Gastrocnemius medialis (tissue), 4 donors: Measurements from ENCODE around the gene DUS4L. TPM values are rescaled to one million over a fixed set of nuclear protein-coding genes. Genes with fewer than 3 reads are reported as not detected.
"Not testable (repeated sequence)": the region's sequence is repeated elsewhere in the genome, so short reads cannot be mapped to it uniquely, and the experiment has no call there.

Experiments
- ATAC-seq, 2 donors: fragments of 150-250 bp; one replicate each; pipeline ENCODE4 v1.9.1; 2016
- DNase-seq, 2 donors: peaks; one replicate each; pipeline ENCODE4 v3.0.0-alpha.2; 2019
- H3K27ac ChIP-seq, 4 donors: fragments of 200-600 bp; sonication (generic); 1 replicate in 1 of 4; 2 replicates in 3 of 4; pipeline ENCODE4 v1.5.1; 2016 to 2018; ENCODE audit warnings: mild to moderate bottlenecking in 2 of 4, moderate library complexity in 1 of 4
- H3K27me3 ChIP-seq, 3 donors: fragments of 200-600 bp; sonication (generic) in 2 of 3; 1 replicate in 1 of 3; 2 replicates in 2 of 3; pipeline versions ENCODE4 v1.5.1 to v1.6.0; 2016 to 2019; ENCODE audit warnings: mild to moderate bottlenecking in 1 of 3, moderate library complexity in 1 of 3
- H3K36me3 ChIP-seq, 2 donors: fragments of 200-600 bp; sonication (generic) in 1 of 2; one replicate each; pipeline ENCODE4 v1.5.1; 2017 to 2018
- H3K4me1 ChIP-seq, 2 donors: fragments of 200-600 bp; sonication (generic) in 1 of 2; one replicate each; pipeline ENCODE4 v1.5.1; 2016 to 2017; ENCODE audit warnings: mild to moderate bottlenecking in 2 of 2
- H3K4me3 ChIP-seq, 4 donors: fragments of 200-600 bp; sonication (generic) in 3 of 4; 1 replicate in 1 of 4; 2 replicates in 3 of 4; pipeline ENCODE4 v1.5.1; 2016 to 2019; ENCODE audit warnings: mild to moderate bottlenecking in 2 of 4
- H3K9me3 ChIP-seq, 3 donors: fragments of 200-600 bp; sonication (generic) in 2 of 3; 1 replicate in 1 of 3; 2 replicates in 2 of 3; pipeline ENCODE4 v1.5.1; 2016 to 2019
- CTCF ChIP-seq, 5 experiments: fragments of 450-650 bp in 3 of 5; fragments of 200-600 bp in 2 of 5; sonication (generic) in 2 of 5; IDR thresholded peaks in 4 of 5; conservative IDR thresholded peaks in 1 of 5; 1 replicate in 4 of 5; 2 replicates in 1 of 5; pipeline ENCODE4 v1.5.1; 2016 to 2019; ENCODE audit warnings: antibody characterized with exemption in 5 of 5, mild to moderate bottlenecking in 3 of 5, moderate library complexity in 3 of 5
- POLR2A ChIP-seq, 2 donors: fragments of 450-650 bp; IDR thresholded peaks; one replicate each; pipeline ENCODE4 v1.6.1; 2017; ENCODE audit warnings: antibody characterized with exemption in 2 of 2, mild to moderate bottlenecking in 2 of 2, moderate library complexity in 2 of 2
- in situ Hi-C, 4 donors: fragments of 200-750 bp; cut with MboI; loops; one replicate each; pipeline versions ENCODE4 v1.15.0 to v1.8.0; 2017; ENCODE audit warnings: low sequenced_read_pairs in 4 of 4
- intact Hi-C: fragments of 100-400 bp; cut with DNase I; formaldehyde crosslinking; loops from one replicate; pipeline ENCODE4 v1.15.1; 2023; ENCODE audit warnings: low total_unique reads
- total RNA-seq, 4 donors: library from RNA; depleted of rRNA; stranded (reverse); fragments of >200 nt; gene quantifications; one replicate each; pipeline versions ENCODE4 v1.1.0 to v1.2.3, GENCODE V29; 2016

The DUS4L gene
- total RNA-seq, 4 donors from 2014 or later, result 3.1 to 5.8 (median 3.6) TPM

- ATAC-seq (no peak), DNase-seq (no peak)
- no peaks in the 10 kb centered on the region for H3K36me3 ChIP-seq
- H3K4me1 ChIP-seq, result peaks cover 6 to 12% of the 10 kb centered on the region in 2 donors
- TF ChIP-seq POLR2A (IDR thresholded peaks at IDR 0.05), result no peak
- no peak for TF ChIP-seq CTCF (IDR thresholded peaks at IDR 0.05 in 4 of 5, conservative IDR thresholded peaks at IDR 0.05 in 1 of 5)
- in situ Hi-C loops, result no loop called here
- H3K9me3 ChIP-seq, result no peaks in the 10 kb centered on the region
- no peaks in the 10 kb centered on the region for H3K27me3 ChIP-seq
- intact Hi-C loops, result no loop called here
- no peak overlapping the region for H3K4me3 ChIP-seq
- no peak overlapping the region for H3K27ac ChIP-seq
Measured at GRCh38 chr7:107534139-107534538, 29.6 kb upstream of the DUS4L start.

GRCh38 chr7:107537228-107537627 is 26.5 kb upstream of the DUS4L start:
- H3K4me3 ChIP-seq, H3K27ac ChIP-seq, ATAC-seq, H3K36me3 ChIP-seq, in situ Hi-C loops, H3K9me3 ChIP-seq, H3K27me3 ChIP-seq, intact Hi-C loops, DNase-seq: not testable (repeated sequence)
- H3K4me1 ChIP-seq, result peaks cover under 1 to 12% of the 10 kb centered on the region in 2 donors

DNA sequence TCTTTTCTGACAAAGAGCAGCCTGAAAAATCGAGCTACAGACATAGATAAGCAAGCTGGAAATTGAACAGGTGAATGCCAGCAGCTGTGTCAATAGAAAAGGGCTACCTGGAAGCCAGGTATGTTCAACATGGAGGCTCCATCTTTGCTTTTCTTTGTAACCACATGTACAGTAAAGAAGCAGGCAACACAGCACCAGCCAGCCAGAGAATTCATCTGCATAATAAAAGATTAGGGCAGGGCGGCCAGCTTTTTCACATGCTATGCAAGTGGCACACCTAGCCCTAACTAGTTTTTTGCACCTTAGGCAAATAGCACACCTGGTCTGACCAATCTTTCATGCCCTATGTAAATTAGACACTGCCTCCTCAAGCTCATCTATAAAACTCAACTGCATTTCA is 25.8 kb upstream of the DUS4L start:
- no peak overlapping the region for H3K27ac ChIP-seq
- peaks cover 0 to 12% of the 10 kb centered on the region in 2 donors for H3K4me1 ChIP-seq
- no peaks in the 10 kb centered on the region for H3K36me3 ChIP-seq
- in situ Hi-C loops (no loop called here), intact Hi-C loops (no loop called here)
- no peak for TF ChIP-seq POLR2A (IDR thresholded peaks at IDR 0.05)
- no peak for TF ChIP-seq CTCF (IDR thresholded peaks at IDR 0.05 in 4 of 5, conservative IDR thresholded peaks at IDR 0.05 in 1 of 5)
- H3K4me3 ChIP-seq, result no peak overlapping the region
- ATAC-seq (no peak), DNase-seq (no peak)
- no peaks in the 10 kb centered on the region for H3K9me3 ChIP-seq
- no peaks in the 10 kb centered on the region for H3K27me3 ChIP-seq

DNA sequence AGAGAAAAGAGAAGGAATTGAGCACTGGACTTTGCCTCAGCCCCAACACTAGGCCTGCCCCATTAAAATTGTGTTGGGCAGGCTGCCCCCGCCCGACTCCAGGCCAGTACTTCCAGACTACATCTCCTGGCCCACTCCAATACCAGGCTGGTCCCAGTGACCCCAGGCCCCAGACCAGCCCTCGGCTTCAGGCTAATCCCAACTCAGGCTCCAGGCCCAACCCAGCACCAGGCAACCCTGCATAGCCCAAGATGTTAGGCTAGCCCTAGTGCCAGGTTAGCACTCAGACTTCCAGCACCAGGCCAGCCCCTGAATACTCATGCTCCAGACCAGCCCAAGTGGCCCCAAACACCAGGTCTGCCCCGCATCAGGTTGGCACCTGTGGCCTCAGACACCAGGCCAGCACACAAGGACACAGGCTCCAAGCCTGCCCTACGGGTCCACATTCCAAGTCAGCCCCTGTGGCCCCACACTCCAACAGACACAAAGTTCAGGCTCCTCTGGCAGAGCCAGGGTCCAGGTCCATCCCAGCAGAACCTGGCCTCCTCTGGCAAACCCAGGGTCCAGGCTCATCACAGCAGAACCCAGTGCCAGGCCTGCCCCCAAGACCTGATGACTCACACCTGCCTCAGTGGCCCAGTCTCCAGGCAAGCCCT is 20.3 kb upstream of the DUS4L start:
- Histone ChIP-seq H3K27me3 (no peaks in the 10 kb centered on the region), H3K9me3 (no peaks in the 10 kb centered on the region), H3K27ac (no peak overlapping the region), H3K36me3 (peaks cover 0 to 11% of the 10 kb centered on the region in 2 donors), H3K4me3 (no peak overlapping the region), H3K4me1 (no peaks in the 10 kb centered on the region)
- in situ Hi-C loops, result no loop called here
- TF ChIP-seq CTCF (IDR thresholded peaks at IDR 0.05 in 4 of 5, conservative IDR thresholded peaks at IDR 0.05 in 1 of 5), result no peak
- TF ChIP-seq POLR2A (IDR thresholded peaks at IDR 0.05), result no peak
- DNase-seq (no peak), ATAC-seq (no peak)
- intact Hi-C loops, result no loop called here

DNA sequence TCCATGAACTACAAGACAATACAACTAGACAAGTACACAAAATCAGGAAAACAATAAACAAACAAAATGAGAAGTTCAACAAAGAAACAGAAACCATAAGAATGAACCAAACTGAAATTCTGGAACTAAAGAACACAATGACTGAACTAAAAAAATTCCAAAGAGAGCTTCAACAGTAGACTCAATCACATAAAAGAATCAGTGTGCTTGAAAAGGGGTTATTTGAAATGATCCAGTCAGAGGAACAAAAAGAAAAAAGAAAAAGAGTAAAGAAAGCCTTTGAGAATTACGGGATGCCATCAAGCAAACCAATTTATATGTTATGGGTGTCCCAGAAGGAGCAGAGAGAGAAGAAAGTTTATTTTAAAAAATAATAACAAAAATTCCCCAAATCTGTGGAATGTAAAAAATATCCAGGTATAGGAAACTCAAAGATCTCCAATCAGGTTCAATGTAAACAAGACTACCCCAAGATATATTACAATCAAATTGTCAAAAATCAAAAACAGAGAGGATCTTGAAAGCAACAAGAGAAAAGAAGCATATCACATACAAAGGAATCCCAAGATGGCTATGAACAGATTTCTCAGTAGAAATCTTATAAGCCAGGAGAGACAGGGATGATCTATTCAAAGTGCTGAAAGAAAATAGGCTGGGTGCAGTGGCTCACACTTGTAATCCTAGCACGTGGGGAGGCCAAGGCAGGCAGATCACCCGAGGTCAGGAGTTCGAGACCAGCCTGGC is 18.8 kb upstream of the DUS4L start:
- in situ Hi-C loops (no loop called here), intact Hi-C loops (no loop called here)
- Histone ChIP-seq H3K4me1 (no peaks in the 10 kb centered on the region), H3K36me3 (peaks cover 0 to 11% of the 10 kb centered on the region in 2 donors), H3K27me3 (no peaks in the 10 kb centered on the region), H3K4me3 (no peak overlapping the region), H3K9me3 (no peaks in the 10 kb centered on the region), H3K27ac (no peak overlapping the region)
- DNase-seq (no peak), ATAC-seq (no peak)
- TF ChIP-seq POLR2A (IDR thresholded peaks at IDR 0.05) (no peak), CTCF (IDR thresholded peaks at IDR 0.05 in 4 of 5, conservative IDR thresholded peaks at IDR 0.05 in 1 of 5) (no peak)
